ENCODE measurements around the gene ZMYM2. TPM values are rescaled to one million over a fixed set of nuclear protein-coding genes. Genes with fewer than 3 reads are reported as not detected.

ZMYM2 gene
- total and polyA plus RNA-seq, 2 donors (not counting 3 experiments of a cell fraction or from before 2014, with no cell fraction given), result 14.7 to 75.3 TPM

GRCh38 chr13:20051366-20051765, 92.8 kb downstream of the ZMYM2 start:
- Histone ChIP-seq H3K9me3 (replicated peaks; ENCODE audit: control insufficient read depth, insufficient read depth, low read length) (no peaks in the 10 kb centered on the region), H3K4me1 (ENCODE audit: control insufficient read depth, extremely low read depth, insufficient read depth, low read length) (no peaks in the 10 kb centered on the region), H3K36me3 (ENCODE audit: control insufficient read depth in 2 of 2, extremely low read depth in 1 of 2, insufficient read depth in 2 of 2, low read length in 2 of 2) (peaks cover 4 to 13% of the 10 kb centered on the region in 2 experiments), H3K27ac (ENCODE audit: insufficient read depth, low read depth, low read length) (no peak overlapping the region), H4K20me1 (replicated peaks; ENCODE audit: control insufficient read depth, extremely low read depth, insufficient read depth, low read length) (no peaks in the 10 kb centered on the region), H3K4me3 (replicated peaks in 1 of 3; ENCODE audit: insufficient read depth in 1 of 3, low read depth in 1 of 3, low read length in 3 of 3) (no peak overlapping the region), H3K9me1 (replicated peaks; ENCODE audit: control insufficient read depth, extremely low read depth, insufficient read depth, low read length) (no peaks in the 10 kb centered on the region), H2AFZ (ENCODE audit: low read depth, low read length) (no peak overlapping the region), H3K4me2 (ENCODE audit: insufficient read depth, low read length) (no peak overlapping the region), H3K9ac (replicated peaks; ENCODE audit: extremely low read depth, insufficient read depth, low read length) (no peak overlapping the region), H3K27me3 (ENCODE audit: control insufficient read depth in 2 of 2, insufficient read depth in 2 of 2, low read length in 2 of 2) (no peaks in the 10 kb centered on the region), H3K79me2 (ENCODE audit: control insufficient read depth, insufficient read depth, low read length) (no peaks in the 10 kb centered on the region)
- FAIRE-seq (no peak), DNase-seq (ENCODE audit: low read depth, low spot score) (no peak)
- CTCF ChIA-PET, result interaction anchor here (0.7 kb wide), 1 partner anchor 17 kb away, joined by 3 read pairs; no protein-coding TSS in a partner anchor
- no peak for TF ChIP-seq MYC (IDR thresholded peaks at IDR 0.05; ENCODE audit: low read depth, low read length)
- no peak for TF ChIP-seq GATA2 (IDR thresholded peaks at IDR 0.05; ENCODE audit: insufficient read depth, insufficient read length, low read depth, low read length)
- no peak for TF ChIP-seq FOS (IDR thresholded peaks at IDR 0.05; ENCODE audit: borderline replicate concordance, insufficient read depth, low read length)
- no peak for TF ChIP-seq POLR2A (IDR thresholded peaks at IDR 0.05; ENCODE audit: low read depth, low read length)
- no peak for TF ChIP-seq MAX (IDR thresholded peaks at IDR 0.05; ENCODE audit: insufficient read depth, insufficient read length)
- TF ChIP-seq CTCF (IDR thresholded peaks at IDR 0.05; ENCODE audit: extremely low read depth in 1 of 2, insufficient read depth in 1 of 2, low read depth in 1 of 2, low read length in 2 of 2), result no peak
- TF ChIP-seq JUN (IDR thresholded peaks at IDR 0.05; ENCODE audit: borderline replicate concordance, insufficient read depth, insufficient read length, low read depth), result no peak
- TF ChIP-seq POLR2AphosphoS5 (IDR thresholded peaks at IDR 0.05; ENCODE audit: insufficient read depth, low read depth, low read length), result no peak
- no peak for TF ChIP-seq EZH2 (IDR thresholded peaks at IDR 0.05; ENCODE audit: borderline replicate concordance, low read depth, low read length, severe bottlenecking)
- intact Hi-C loops (cut with micrococcal nuclease) (no loop called here), dilution Hi-C loops (cut with MboI; ENCODE audit: extremely low pct_ligation_motif_present, low sequenced_read_pairs) (no loop called here)
- no TSS peak for BruUV-seq (replicated peaks)
- POLR2A ChIA-PET, result no interaction called here
